ENCODE results near the gene SCML2.
A peak's percentile ranks its signal among the peaks of the same experiment; 100 is the strongest.

The SCML2 gene

DNA sequence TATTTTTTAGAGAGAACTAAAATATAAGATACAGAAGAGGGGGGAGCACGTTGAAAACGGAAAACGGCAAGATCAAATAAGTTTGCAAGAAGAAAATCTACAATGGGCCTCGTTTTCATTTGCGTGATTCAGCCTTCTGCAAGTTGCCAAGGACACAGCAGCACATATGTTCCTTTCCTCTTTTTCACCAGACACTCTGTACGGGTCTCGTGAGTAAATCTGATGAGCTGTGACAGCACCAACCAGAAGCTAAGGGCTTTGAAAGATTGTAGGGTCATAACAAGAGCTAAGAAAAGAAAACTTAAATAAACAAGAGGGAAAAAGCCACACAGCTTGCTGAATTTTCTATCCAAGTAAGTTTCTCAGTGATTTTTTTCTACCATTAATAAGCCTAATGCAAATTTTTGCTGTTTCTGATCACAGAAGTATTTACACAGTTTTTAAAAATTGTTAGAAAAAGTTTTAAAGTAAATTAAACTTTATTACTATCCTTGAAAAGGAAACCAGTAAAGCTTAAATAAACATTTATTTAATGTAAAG, 63.4 kb downstream of the SCML2 start:
- no peak overlapping the region for H3K18ac ChIP-seq (ENCODE audit: low read depth in 1 of 2, low read length in 2 of 2)
- H4K8ac ChIP-seq (ENCODE audit: low read length): no peak overlapping the region
- H3K9me3 ChIP-seq (ENCODE audit: control insufficient read depth, low read length): no peaks in the 10 kb centered on the region
- H3K4me1 ChIP-seq (ENCODE audit: control insufficient read depth, insufficient read depth, low read depth, low read length): no peaks in the 10 kb centered on the region
- DNase-seq: peak; percentile 68
- no peak overlapping the region for H3K4me2 ChIP-seq (ENCODE audit: low read length, poor library complexity, severe bottlenecking)
- H3K14ac ChIP-seq (ENCODE audit: low read length in 2 of 2): no peak overlapping the region
- no peak overlapping the region for H2AK5ac ChIP-seq (ENCODE audit: low read length, severe bottlenecking)
- H3K9ac ChIP-seq (ENCODE audit: low read length): no peak overlapping the region
- H3K4me3 ChIP-seq (ENCODE audit: insufficient read depth in 1 of 2, low read depth in 1 of 2, low read length in 2 of 2): no peak overlapping the region
- H3K79me1 ChIP-seq (replicated peaks; ENCODE audit: low read length, poor library complexity, severe bottlenecking): peaks cover 3% of the 10 kb centered on the region
- no peak overlapping the region for H3K27ac ChIP-seq (ENCODE audit: low read length, poor library complexity, severe bottlenecking)
- H4K91ac ChIP-seq (ENCODE audit: low read length): no peak overlapping the region
- H2BK12ac ChIP-seq (ENCODE audit: low read length in 2 of 2): no peak overlapping the region
- no peaks in the 10 kb centered on the region for H3K36me3 ChIP-seq (ENCODE audit: control insufficient read depth in 1 of 2, insufficient read depth in 2 of 2, low read depth in 1 of 2, low read length in 2 of 2)
- H3K23ac ChIP-seq (ENCODE audit: low read length in 2 of 2): no peak overlapping the region
- no peak overlapping the region for H2AFZ ChIP-seq (ENCODE audit: low read depth, low read length)
- H3K4ac ChIP-seq (ENCODE audit: low read depth in 1 of 2, low read length in 2 of 2): no peak overlapping the region
- no peak overlapping the region for H2BK15ac ChIP-seq (ENCODE audit: low read depth, poor library complexity, severe bottlenecking)
- H2BK5ac ChIP-seq (ENCODE audit: low read depth, low read length, poor library complexity, severe bottlenecking): no peak overlapping the region
- H2BK120ac ChIP-seq (ENCODE audit: low read depth, low read length): no peak overlapping the region
- H3K27me3 ChIP-seq (ENCODE audit: control insufficient read depth in 1 of 2, insufficient read depth in 1 of 2, low read length in 2 of 2): no peaks in the 10 kb centered on the region
- WGBS: no CpG with 5 or more reads among the region's 7 CpGs

DNA sequence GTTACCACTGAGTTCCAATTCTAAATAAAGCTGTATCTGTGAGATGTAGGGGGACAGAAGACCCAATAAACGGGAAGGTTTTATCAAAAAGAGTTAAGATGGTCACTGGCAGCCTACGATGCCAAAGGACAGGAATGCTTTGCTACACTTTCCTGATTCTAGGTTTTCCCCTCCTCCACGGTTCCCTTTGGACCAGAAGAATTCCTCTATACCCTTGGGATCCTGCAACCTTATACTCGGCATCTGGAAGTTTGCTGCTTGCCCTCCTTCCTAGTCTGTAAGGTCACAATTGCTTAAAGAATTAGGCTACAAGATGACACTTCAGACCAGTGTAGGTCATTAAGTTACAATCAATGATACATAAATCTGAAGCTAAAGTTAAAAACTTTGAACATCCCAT, 64.3 kb downstream of the SCML2 start:
- no peak overlapping the region for H4K91ac ChIP-seq (ENCODE audit: low read length)
- H2AFZ ChIP-seq (ENCODE audit: low read depth, low read length): no peak overlapping the region
- H3K4me2 ChIP-seq (ENCODE audit: low read length, poor library complexity, severe bottlenecking): no peak overlapping the region
- no peaks in the 10 kb centered on the region for H3K27me3 ChIP-seq (ENCODE audit: control insufficient read depth in 1 of 2, insufficient read depth in 1 of 2, low read length in 2 of 2)
- H3K36me3 ChIP-seq (ENCODE audit: control insufficient read depth in 1 of 2, insufficient read depth in 2 of 2, low read depth in 1 of 2, low read length in 2 of 2): no peaks in the 10 kb centered on the region
- peaks cover 3% of the 10 kb centered on the region for H3K79me1 ChIP-seq (replicated peaks; ENCODE audit: low read length, poor library complexity, severe bottlenecking)
- no peak overlapping the region for H3K9ac ChIP-seq (ENCODE audit: low read length)
- DNase-seq: peak; percentile 3
- no peak overlapping the region for H2AK5ac ChIP-seq (ENCODE audit: low read length, severe bottlenecking)
- no peaks in the 10 kb centered on the region for H3K4me1 ChIP-seq (ENCODE audit: control insufficient read depth, insufficient read depth, low read depth, low read length)
- no peak overlapping the region for H4K8ac ChIP-seq (ENCODE audit: low read length)
- H3K14ac ChIP-seq (ENCODE audit: low read length in 2 of 2): no peak overlapping the region
- H3K23ac ChIP-seq (ENCODE audit: low read length in 2 of 2): no peak overlapping the region
- no peak overlapping the region for H3K18ac ChIP-seq (ENCODE audit: low read depth in 1 of 2, low read length in 2 of 2)
- H3K4ac ChIP-seq (ENCODE audit: low read depth in 1 of 2, low read length in 2 of 2): no peak overlapping the region
- no peak overlapping the region for H2BK5ac ChIP-seq (ENCODE audit: low read depth, low read length, poor library complexity, severe bottlenecking)
- no peak overlapping the region for H2BK15ac ChIP-seq (ENCODE audit: low read depth, poor library complexity, severe bottlenecking)
- no peak overlapping the region for H3K27ac ChIP-seq (ENCODE audit: low read length, poor library complexity, severe bottlenecking)
- WGBS: 7% methylated on average over 3 of the region's 4 CpGs
- H2BK120ac ChIP-seq (ENCODE audit: low read depth, low read length): no peak overlapping the region
- H2BK12ac ChIP-seq (ENCODE audit: low read length in 2 of 2): no peak overlapping the region
- no peaks in the 10 kb centered on the region for H3K9me3 ChIP-seq (ENCODE audit: control insufficient read depth, low read length)
- H3K4me3 ChIP-seq (ENCODE audit: insufficient read depth in 1 of 2, low read depth in 1 of 2, low read length in 2 of 2): no peak overlapping the region

DNA sequence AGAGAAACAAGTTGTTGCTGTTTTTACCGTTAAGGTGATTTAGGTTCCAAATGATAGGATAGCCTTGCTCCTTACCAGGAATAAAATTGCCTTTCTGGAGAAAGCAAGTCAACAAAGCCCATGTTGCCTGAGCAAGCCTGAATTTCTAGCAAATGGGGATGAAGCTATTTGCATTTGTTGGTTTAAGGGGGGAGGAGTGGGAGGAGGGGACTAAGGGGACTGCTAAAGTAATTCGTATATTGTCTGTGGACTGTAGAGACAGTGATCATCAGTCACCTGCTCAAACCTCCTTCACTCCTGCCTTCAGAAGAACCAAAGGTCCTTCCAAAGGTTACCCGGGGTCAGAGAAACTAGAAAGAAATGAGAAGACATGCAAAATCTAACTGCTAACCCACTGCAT, 65.8 kb downstream of the SCML2 start:
- H3K79me1 ChIP-seq (replicated peaks; ENCODE audit: low read length, poor library complexity, severe bottlenecking): no peaks in the 10 kb centered on the region
- H3K18ac ChIP-seq (ENCODE audit: low read depth in 1 of 2, low read length in 2 of 2): no peak overlapping the region
- H3K4me3 ChIP-seq (ENCODE audit: insufficient read depth in 1 of 2, low read depth in 1 of 2, low read length in 2 of 2): no peak overlapping the region
- no peak overlapping the region for H2AFZ ChIP-seq (ENCODE audit: low read depth, low read length)
- no peaks in the 10 kb centered on the region for H3K36me3 ChIP-seq (ENCODE audit: control insufficient read depth in 1 of 2, insufficient read depth in 2 of 2, low read depth in 1 of 2, low read length in 2 of 2)
- H4K91ac ChIP-seq (ENCODE audit: low read length): no peak overlapping the region
- DNase-seq: no peak
- H2BK12ac ChIP-seq (ENCODE audit: low read length in 2 of 2): no peak overlapping the region
- no peak overlapping the region for H3K27ac ChIP-seq (ENCODE audit: low read length, poor library complexity, severe bottlenecking)
- H2BK15ac ChIP-seq (ENCODE audit: low read depth, poor library complexity, severe bottlenecking): no peak overlapping the region
- no peak overlapping the region for H3K14ac ChIP-seq (ENCODE audit: low read length in 2 of 2)
- no peak overlapping the region for H3K4me2 ChIP-seq (ENCODE audit: low read length, poor library complexity, severe bottlenecking)
- no peak overlapping the region for H3K4ac ChIP-seq (ENCODE audit: low read depth in 1 of 2, low read length in 2 of 2)
- no peak overlapping the region for H3K23ac ChIP-seq (ENCODE audit: low read length in 2 of 2)
- no peak overlapping the region for H3K9ac ChIP-seq (ENCODE audit: low read length)
- H3K9me3 ChIP-seq (ENCODE audit: control insufficient read depth, low read length): no peaks in the 10 kb centered on the region
- no peak overlapping the region for H2AK5ac ChIP-seq (ENCODE audit: low read length, severe bottlenecking)
- no peaks in the 10 kb centered on the region for H3K4me1 ChIP-seq (ENCODE audit: control insufficient read depth, insufficient read depth, low read depth, low read length)
- 15% methylated on average over 2 of the region's 3 CpGs for WGBS
- no peak overlapping the region for H4K8ac ChIP-seq (ENCODE audit: low read length)
- H2BK120ac ChIP-seq (ENCODE audit: low read depth, low read length): no peak overlapping the region
- no peaks in the 10 kb centered on the region for H3K27me3 ChIP-seq (ENCODE audit: control insufficient read depth in 1 of 2, insufficient read depth in 1 of 2, low read length in 2 of 2)
- H2BK5ac ChIP-seq (ENCODE audit: low read depth, low read length, poor library complexity, severe bottlenecking): no peak overlapping the region

DNA sequence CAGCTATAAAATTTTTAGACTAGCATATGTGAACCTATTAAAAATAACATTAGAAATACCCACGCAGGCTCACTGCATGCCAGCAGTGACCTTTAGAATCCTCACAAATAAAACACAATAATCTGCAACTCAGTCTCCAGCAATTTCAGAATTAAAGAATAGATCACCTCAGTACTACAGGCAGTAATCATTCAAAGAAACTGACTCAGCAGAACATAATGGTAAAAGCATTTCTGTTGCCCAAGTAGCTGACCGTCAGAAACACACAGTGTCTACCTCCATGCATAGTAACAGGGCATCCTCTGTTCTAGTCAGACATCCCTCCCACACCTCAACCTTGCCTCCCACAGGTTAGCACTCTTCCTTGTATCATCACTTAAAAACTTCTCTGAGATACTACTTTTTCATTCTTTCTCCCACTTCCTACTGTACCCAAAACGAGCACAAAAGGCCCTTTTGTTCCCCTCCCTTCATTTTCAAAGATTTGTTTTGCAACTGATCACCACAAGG, 68.1 kb downstream of the SCML2 start:
- Histone ChIP-seq H3K18ac (ENCODE audit: low read depth in 1 of 2, low read length in 2 of 2) (no peak overlapping the region), H2AFZ (ENCODE audit: low read depth, low read length) (no peak overlapping the region), H2AK5ac (ENCODE audit: low read length, severe bottlenecking) (no peak overlapping the region), H3K36me3 (ENCODE audit: control insufficient read depth in 1 of 2, insufficient read depth in 2 of 2, low read depth in 1 of 2, low read length in 2 of 2) (no peaks in the 10 kb centered on the region), H3K27me3 (ENCODE audit: control insufficient read depth in 1 of 2, insufficient read depth in 1 of 2, low read length in 2 of 2) (no peaks in the 10 kb centered on the region), H3K4me1 (ENCODE audit: control insufficient read depth, insufficient read depth, low read depth, low read length) (no peaks in the 10 kb centered on the region), H4K8ac (ENCODE audit: low read length) (no peak overlapping the region), H3K27ac (ENCODE audit: low read length, poor library complexity, severe bottlenecking) (no peak overlapping the region), H3K9ac (ENCODE audit: low read length) (no peak overlapping the region), H2BK15ac (ENCODE audit: low read depth, poor library complexity, severe bottlenecking) (no peak overlapping the region), H2BK120ac (ENCODE audit: low read depth, low read length) (no peak overlapping the region), H3K4me2 (ENCODE audit: low read length, poor library complexity, severe bottlenecking) (no peak overlapping the region), H3K79me1 (replicated peaks; ENCODE audit: low read length, poor library complexity, severe bottlenecking) (no peaks in the 10 kb centered on the region), H2BK5ac (ENCODE audit: low read depth, low read length, poor library complexity, severe bottlenecking) (no peak overlapping the region), H3K23ac (ENCODE audit: low read length in 2 of 2) (no peak overlapping the region), H3K14ac (ENCODE audit: low read length in 2 of 2) (no peak overlapping the region), H3K4ac (ENCODE audit: low read depth in 1 of 2, low read length in 2 of 2) (no peak overlapping the region), H3K4me3 (ENCODE audit: insufficient read depth in 1 of 2, low read depth in 1 of 2, low read length in 2 of 2) (no peak overlapping the region), H4K91ac (ENCODE audit: low read length) (no peak overlapping the region), H3K9me3 (ENCODE audit: control insufficient read depth, low read length) (no peaks in the 10 kb centered on the region), H2BK12ac (ENCODE audit: low read length in 2 of 2) (no peak overlapping the region)
- DNase-seq: no peak
- 74% methylated on average over 2 of the region's 3 CpGs for WGBS

Measured in mesenchymal stem cell (in vitro differentiated cells and primary cell).